Endometrial microvascular endothelial cells (primary cell): ENCODE results near the gene NKX6-2. TPM values are rescaled to one million over a fixed set of nuclear protein-coding genes. Genes with fewer than 3 reads are reported as not detected.
"Not testable (repeated sequence)": the region's sequence is repeated elsewhere in the genome, so short reads cannot be mapped to it uniquely, and the experiment has no call there.

ENCODE experiments used
- in situ Hi-C: cut with HindIII; loops from 2 replicates; pipeline ENCODE4 v1.10.0; 2017; ENCODE audit warnings: low sequenced_read_pairs, low pct_unique_long_range_greater_than_20kb; ENCODE audit errors: inconsistent ontology term
- total RNA-seq: library from RNA; depleted of rRNA; stranded (reverse); fragments of >200 nt; gene quantifications from one replicate; pipeline ENCODE4 v1.2.3, GENCODE V29; 2015; ENCODE audit errors: inconsistent ontology term

The NKX6-2 gene
- total RNA-seq, 1 donor from 2014 or later, result not detected

- in situ Hi-C loops, result no loop called here
Observed at GRCh38 chr10:132786476-132786883, 533 bp upstream of the NKX6-2 start.

- in situ Hi-C loops, result no loop called here
Observed at GRCh38 chr10:132784866-132785722, 853 bp downstream of the NKX6-2 start.

GRCh38 chr10:132783940-132784865 is 1.7 kb downstream of the NKX6-2 start:
- in situ Hi-C loops, result no loop called here

GRCh38 chr10:132783165-132783939 is 2.6 kb downstream of the NKX6-2 start:
- in situ Hi-C loops, result no loop called here

GRCh38 chr10:132781556-132781955 is 4.4 kb downstream of the NKX6-2 start:
- in situ Hi-C loops, result no loop called here

- in situ Hi-C loops, result no loop called here
Observed at GRCh38 chr10:132780356-132780755, 5.6 kb downstream of the NKX6-2 start.

- in situ Hi-C loops, result no loop called here
Observed at GRCh38 chr10:132779549-132780294, 6.2 kb downstream of the NKX6-2 start.

GRCh38 chr10:132777441-132777840 is 8.5 kb downstream of the NKX6-2 start:
- in situ Hi-C loops, result no loop called here

- in situ Hi-C loops, result no loop called here
Observed at GRCh38 chr10:132776821-132777220, 9.1 kb downstream of the NKX6-2 start.

GRCh38 chr10:132776186-132776585 is 9.8 kb downstream of the NKX6-2 start:
- in situ Hi-C loops, result no loop called here

GRCh38 chr10:132774902-132775863 is 10.8 kb downstream of the NKX6-2 start:
- in situ Hi-C loops, result no loop called here

GRCh38 chr10:132774181-132774901 is 11.6 kb downstream of the NKX6-2 start:
- in situ Hi-C loops, result no loop called here

GRCh38 chr10:132772816-132773215 is 13.1 kb downstream of the NKX6-2 start:
- in situ Hi-C loops, result not testable (repeated sequence)

GRCh38 chr10:132770061-132771021 is 15.6 kb downstream of the NKX6-2 start:
- in situ Hi-C loops, result no loop called here

- in situ Hi-C loops, result no loop called here
Observed at GRCh38 chr10:132768346-132769248, 17.4 kb downstream of the NKX6-2 start.
